H1 (cell line): ENCODE data around the gene TRPT1. TPM values are rescaled to one million over a fixed set of nuclear protein-coding genes. Genes with fewer than 3 reads are reported as not detected.
"Not testable (repeated sequence)": the region's sequence is repeated elsewhere in the genome, so short reads cannot be mapped to it uniquely, and the experiment has no call there.

ENCODE experiments used
- CTCF ChIA-PET: fragments of 300-600 bp; sonication (Branson Sonifier 250); formaldehyde crosslinking; loops from one replicate; lab custom pipeline; 2021; ENCODE audit not compliant: partially characterized antibody; lab: Charles Lee
- POLR2A ChIA-PET: fragments of 300-600 bp; sonication (Branson Sonifier 250); formaldehyde crosslinking; loops from one replicate; lab custom pipeline; 2021; ENCODE audit warnings: inconsistent platforms; ENCODE audit not compliant: partially characterized antibody; lab: Charles Lee
- DNase-seq, 2 experiments: peaks; one replicate each; pipeline versions ENCODE4 v3.0.0 to v3.0.0-alpha.2; 2010 to 2022; ENCODE audit warnings: low spot score in 2 of 2, low read depth in 1 of 2, mixed read lengths in 1 of 2
- FAIRE-seq: peaks from 2 replicates; lab custom pipeline; 2011; peaks lifted over from hg19 to GRCh38; lab: Jason Lieb, UNC
- H2AFZ ChIP-seq: 2 replicates; pipeline ENCODE4 v1.8.1; 2012; ENCODE audit warnings: low read length, inconsistent platforms
- H2AK5ac ChIP-seq: 2 replicates; pipeline ENCODE4 v1.6.1; 2013; ENCODE audit warnings: low read depth, low read length
- H2BK120ac ChIP-seq: replicated peaks from 2 replicates; pipeline ENCODE3; 2013; ENCODE audit warnings: low read depth, low read length, inconsistent platforms
- H2BK12ac ChIP-seq: 2 replicates; pipeline ENCODE4 v1.6.1; 2013; ENCODE audit warnings: low read depth, low read length
- H2BK15ac ChIP-seq: 2 replicates; pipeline ENCODE4 v1.6.1; 2013; ENCODE audit warnings: low read length
- H2BK20ac ChIP-seq: 2 replicates; pipeline ENCODE4 v1.6.1; 2013; ENCODE audit warnings: low read length
- H2BK5ac ChIP-seq: 2 replicates; pipeline ENCODE4 v1.6.1; 2013; ENCODE audit warnings: low read depth, low read length
- H3K14ac ChIP-seq: 2 replicates; pipeline ENCODE4 v1.6.1; 2013; ENCODE audit warnings: inconsistent platforms; ENCODE audit not compliant: insufficient read length
- H3K18ac ChIP-seq: 2 replicates; pipeline ENCODE4 v1.6.1; 2013; ENCODE audit warnings: low read length; ENCODE audit errors: extremely low read depth
- H3K23ac ChIP-seq: 2 replicates; pipeline ENCODE4 v1.6.1; 2013; ENCODE audit warnings: inconsistent platforms; ENCODE audit not compliant: insufficient read length
- H3K23me2 ChIP-seq: 2 replicates; pipeline ENCODE4 v1.6.1; 2013; ENCODE audit warnings: low read depth, low read length
- H3K27ac ChIP-seq: 2 replicates; pipeline ENCODE4 v1.6.1; 2011; ENCODE audit warnings: low read depth, low read length, inconsistent platforms
- H3K27me3 ChIP-seq, 4 experiments: replicated peaks in 1 of 4; 1 replicate in 1 of 4; 2 replicates in 3 of 4; pipeline versions ENCODE4 v1.6.1 to v1.8.1; 2011 to 2013; ENCODE audit warnings: low read length in 3 of 4, mild to moderate bottlenecking in 3 of 4, inconsistent platforms in 2 of 4, mixed read lengths in 2 of 4, moderate library complexity in 1 of 4; ENCODE audit not compliant: control insufficient read depth in 3 of 4, insufficient read depth in 3 of 4; ENCODE audit errors: extremely low read depth in 1 of 4
- H3K36me3 ChIP-seq, 4 experiments: 2 replicates each; pipeline versions ENCODE4 v1.6.1 to v1.8.1; 2011 to 2013; ENCODE audit warnings: mild to moderate bottlenecking in 4 of 4, low read length in 3 of 4, moderate library complexity in 2 of 4, control low read depth in 1 of 4, inconsistent platforms in 1 of 4; ENCODE audit not compliant: insufficient read depth in 4 of 4, control insufficient read depth in 2 of 4
- H3K4ac ChIP-seq: replicated peaks from 2 replicates; pipeline ENCODE3; 2013; ENCODE audit warnings: low read length, low read depth, mixed read lengths, inconsistent platforms; ENCODE audit not compliant: insufficient read length
- H3K4me1 ChIP-seq, 4 experiments: replicated peaks in 1 of 4; 1 replicate in 1 of 4; 2 replicates in 3 of 4; pipeline versions ENCODE4 v1.6.1 to v1.8.1; 2011 to 2013; ENCODE audit warnings: low read length in 3 of 4, inconsistent platforms in 2 of 4, mixed read lengths in 1 of 4; ENCODE audit not compliant: insufficient read depth in 4 of 4, control insufficient read depth in 3 of 4
- H3K4me2 ChIP-seq, 2 experiments: 2 replicates each; pipeline versions ENCODE4 v1.6.1 to v1.8.1; 2011 to 2013; ENCODE audit warnings: low read depth in 2 of 2, low read length in 2 of 2, control low read depth in 1 of 2, inconsistent platforms in 1 of 2, mild to moderate bottlenecking in 1 of 2; ENCODE audit not compliant: insufficient read depth in 1 of 2
- H3K4me3 ChIP-seq, 4 experiments: fragments of 200-600, 300-600 bp in 1 of 4; sonication (generic), shearing (Covaris generic), sonication (Bioruptor Twin) in 1 of 4; 2 replicates each; pipeline versions ENCODE4 v1.5.1 to v1.8.1; 2011 to 2016; ENCODE audit warnings: low read length in 4 of 4, low read depth in 3 of 4, control low read depth in 2 of 4, inconsistent platforms in 2 of 4, mild to moderate bottlenecking in 2 of 4, mixed read lengths in 1 of 4, moderate library complexity in 1 of 4; ENCODE audit not compliant: insufficient read depth in 2 of 4; ENCODE audit errors: extremely low read depth in 1 of 4
- H3K56ac ChIP-seq: replicated peaks from 2 replicates; pipeline ENCODE3; 2013; ENCODE audit warnings: low read depth, mild to moderate bottlenecking, mixed read lengths, low read length, inconsistent platforms; ENCODE audit not compliant: insufficient read length
- H3K79me1 ChIP-seq: 2 replicates; pipeline ENCODE4 v1.6.1; 2013; ENCODE audit warnings: low read depth, low read length, control low read depth
- H3K79me2 ChIP-seq, 2 experiments: 2 replicates each; pipeline versions ENCODE4 v1.6.1 to v1.8.1; 2012 to 2013; ENCODE audit warnings: low read length in 2 of 2, mild to moderate bottlenecking in 2 of 2, inconsistent platforms in 1 of 2; ENCODE audit not compliant: insufficient read depth in 2 of 2, control insufficient read depth in 1 of 2
- H3K9ac ChIP-seq, 4 experiments: replicated peaks in 1 of 4; 1 replicate in 1 of 4; 2 replicates in 3 of 4; pipeline versions ENCODE4 v1.6.1 to v1.8.1; 2011 to 2013; ENCODE audit warnings: low read depth in 3 of 4, low read length in 3 of 4, control low read depth in 2 of 4, mild to moderate bottlenecking in 2 of 4, moderate library complexity in 2 of 4, inconsistent platforms in 1 of 4; ENCODE audit errors: extremely low read depth in 1 of 4
- H3K9me3 ChIP-seq, 2 experiments: 2 replicates each; pipeline versions ENCODE4 v1.6.1 to v1.8.1; 2012 to 2013; ENCODE audit warnings: mild to moderate bottlenecking in 2 of 2, moderate library complexity in 2 of 2, control low read depth in 1 of 2, inconsistent platforms in 1 of 2, low read depth in 1 of 2, low read length in 1 of 2, mixed read lengths in 1 of 2; ENCODE audit not compliant: insufficient read depth in 2 of 2
- H4K20me1 ChIP-seq, 2 experiments: replicated peaks in 1 of 2; 2 replicates each; pipeline versions ENCODE3 to v1.8.1; 2011 to 2013; ENCODE audit warnings: inconsistent platforms in 2 of 2, low read length in 2 of 2, mild to moderate bottlenecking in 1 of 2; ENCODE audit not compliant: insufficient read depth in 2 of 2, control insufficient read depth in 1 of 2
- H4K5ac ChIP-seq: 2 replicates; pipeline ENCODE4 v1.6.1; 2013; ENCODE audit warnings: low read length, low read depth, mixed read lengths, inconsistent platforms; ENCODE audit not compliant: insufficient read length
- H4K8ac ChIP-seq: 2 replicates; pipeline ENCODE4 v1.8.0; 2013; ENCODE audit warnings: mild to moderate bottlenecking, moderate library complexity, low read length, inconsistent platforms; ENCODE audit not compliant: insufficient read depth; ENCODE audit errors: extremely low read depth
- H4K91ac ChIP-seq: replicated peaks from 2 replicates; pipeline ENCODE3; 2013; ENCODE audit warnings: low read length, mixed read lengths, inconsistent platforms; ENCODE audit not compliant: insufficient read length
- TAF1 ChIP-seq: IDR thresholded peaks from 2 replicates; pipeline ENCODE4 v1.6.1; 2011; ENCODE audit warnings: mild to moderate bottlenecking, low read depth, low read length
- YY1 ChIP-seq: IDR thresholded peaks from 2 replicates; pipeline ENCODE4 v1.6.1; 2011; ENCODE audit warnings: low read depth, mild to moderate bottlenecking, low read length
- WGBS, 2 experiments: shearing (Covaris generic) in 1 of 2; methylation state at CpG; one replicate each; pipeline versions ENCODE4 v1.1.6 to v1.1.7; 2013 to 2015; ENCODE audit warnings: low lambda C conversion rate in 2 of 2, mixed read lengths in 2 of 2, inconsistent platforms in 1 of 2, low coverage in 1 of 2, missing lambda C conversion rate in 1 of 2; ENCODE audit not compliant: insufficient replicate concordance in 2 of 2, insufficient coverage in 1 of 2, insufficient read length in 1 of 2; ENCODE audit errors: extremely low coverage in 1 of 2, missing lambda C conversion rate in 1 of 2; 5-methylcytosine and 5-hydroxymethylcytosine counted together
- polyA plus RNA-seq, 7 experiments: library from polyadenylated mRNA; depleted of rRNA in 3 of 7; stranded (reverse) in 5 of 7; unstranded in 2 of 7; fragments of >200 nt in 5 of 7; fragments of 200-250 nt in 2 of 7; gene quantifications; 1 replicate in 5 of 7; 2 replicates in 1 of 7; 4 replicates in 1 of 7; pipeline versions ENCODE4 v1.2.1 to v1.2.3, GENCODE V29; 2011 to 2013; ENCODE audit warnings: missing spikeins in 2 of 7, mixed read lengths in 2 of 7
- total RNA-seq: library from RNA; stranded (reverse); fragmentation: NEBNext Ultra II Directional; extraction: Animal tissue kit (Norgen Biotek cat#: 25700); gene quantifications from 2 replicates; pipeline ENCODE4 v1.2.1, GENCODE V29; 2021

The TRPT1 gene
- total and polyA plus RNA-seq, 2 of the 8 experiments (the other 6 are each of a cell fraction or from before 2014, with no cell fraction given) = 34.5 to 74.6 TPM

- WGBS, 2 experiments = no CpG with 5 or more reads among the region's 43 CpGs
- H2BK15ac ChIP-seq, H3K27ac ChIP-seq, H4K5ac ChIP-seq, H4K8ac ChIP-seq, H3K23ac ChIP-seq, H2BK5ac ChIP-seq, H3K14ac ChIP-seq, H2BK20ac ChIP-seq, H3K27me3 ChIP-seq, H2BK120ac ChIP-seq, H2AK5ac ChIP-seq, H2AFZ ChIP-seq, FAIRE-seq, H3K79me1 ChIP-seq, H2BK12ac ChIP-seq, H3K56ac ChIP-seq, H3K18ac ChIP-seq, H3K9me3 ChIP-seq, H3K4ac ChIP-seq, DNase-seq, H4K91ac ChIP-seq: not testable (repeated sequence)
- H3K9ac ChIP-seq = peak overlapping the region in 2 of 4 experiments; percentile 66 to 71; a peak in 2 of 7 replicates
- H3K79me2 ChIP-seq = peaks cover 6 to 21% of the 10 kb centered on the region in 2 experiments; a peak in 3 of 4 replicates
- ChIA-PET CTCF (interaction anchor here (1.3 to 10.0 kb wide), 7 partner anchors 9 to 94 kb away, joined by 4 to 102 read pairs (median 6); partner anchors contain the start of genes CATSPERZ and ESRRA), POLR2A (interaction anchor here (0.6 to 13.1 kb wide), 14 partner anchors 9 to 366 kb away, joined by 3 to 352 read pairs (median 21); partner anchors contain the start of genes BAD, DNAJC4, FERMT3 and GPR137)
- peak overlapping the region; percentile 56 to 99 (median 90); a peak in 5 of 8 replicates for H3K4me3 ChIP-seq
- TF ChIP-seq YY1 (peak; percentile 36; the same call in 1 of the 2 replicates), TAF1 (0 out of 2 replicates have a peak, but pooled peaks have one; percentile 34)
- peaks cover 0 to 17% (median 4%) of the 10 kb centered on the region in 4 experiments; a peak in 4 of 8 replicates for H3K36me3 ChIP-seq
- peaks cover 0 to 48% (median 35%) of the 10 kb centered on the region in 4 experiments; a peak in 6 of 7 replicates for H3K4me1 ChIP-seq
- H4K20me1 ChIP-seq = peaks cover 0 to 13% of the 10 kb centered on the region in 2 experiments
- H3K23me2 ChIP-seq = peaks cover 18% of the 10 kb centered on the region
- peak overlapping the region in 1 of 2 experiments; percentile 73; a peak in 1 of 4 replicates for H3K4me2 ChIP-seq
Measured at GRCh38 chr11:64246621-64246870, 20.6 kb upstream of the TRPT1 start.
